GM23338 (cell line): ENCODE results near the gene NOL12.

Source experiments
- CREB1 ChIP-seq: fragments of 250-450 bp; sonication (Bioruptor Pico); IDR thresholded peaks from 2 replicates; pipeline ENCODE4 v1.5.0; 2020; ENCODE audit warnings: low read depth, mild to moderate bottlenecking, moderate library complexity
- CTCF ChIP-seq, 2 experiments: fragments of 200-600 bp in 1 of 2; sonication (generic) in 1 of 2; conservative IDR thresholded peaks; 2 replicates each; pipeline versions ENCODE4 v1.5.1 to v1.6.1; 2016 to 2017; ENCODE audit warnings: antibody characterized with exemption in 2 of 2, low read depth in 2 of 2, mild to moderate bottlenecking in 2 of 2, moderate library complexity in 1 of 2
- ETS1 ChIP-seq: IDR thresholded peaks from 2 replicates; pipeline ENCODE4 v1.6.1; 2016; ENCODE audit warnings: antibody characterized with exemption
- EZH2 ChIP-seq: fragments of 200-600 bp; sonication (generic); IDR thresholded peaks from one replicate; pipeline ENCODE4 v1.8.0; 2017; ENCODE audit warnings: antibody characterized with exemption, mild to moderate bottlenecking, low read depth; ENCODE audit not compliant: unreplicated experiment
- EZH2phosphoT487 ChIP-seq: fragments of 200-600 bp; sonication (generic); IDR thresholded peaks from one replicate; pipeline ENCODE4 v1.8.1; 2018; ENCODE audit warnings: antibody characterized with exemption; ENCODE audit not compliant: unreplicated experiment
- JUNB ChIP-seq: IDR thresholded peaks from one replicate; pipeline ENCODE4 v1.6.1; 2016; ENCODE audit warnings: antibody characterized with exemption; ENCODE audit not compliant: unreplicated experiment
- POLR2AphosphoS5 ChIP-seq: IDR thresholded peaks from 2 replicates; pipeline ENCODE4 v1.6.1; 2016; ENCODE audit warnings: antibody characterized with exemption, low read depth
- REST ChIP-seq: IDR thresholded peaks from one replicate; pipeline ENCODE4 v1.6.1; 2018; ENCODE audit warnings: antibody characterized with exemption; ENCODE audit not compliant: unreplicated experiment
- STAT1 ChIP-seq: IDR thresholded peaks from one replicate; pipeline ENCODE4 v1.6.1; 2016; ENCODE audit warnings: antibody characterized with exemption; ENCODE audit not compliant: unreplicated experiment
- ZNF114 ChIP-seq: fragments of 250-450 bp; sonication (Bioruptor Pico); IDR thresholded peaks from 2 replicates; pipeline ENCODE4 v1.5.0; 2020; ENCODE audit warnings: mild to moderate bottlenecking, moderate library complexity

GRCh38 chr22:37661160-37661924 is 24.8 kb upstream of the NOL12 start:
- TF ChIP-seq POLR2AphosphoS5 (no peak), EZH2 (no peak), CTCF (conservative IDR thresholded peaks at IDR 0.05; ENCODE audit: low read depth in 2 of 2) (peak; percentile 43 to 58), EZH2phosphoT487 (no peak), REST (no peak), ZNF114 (CRISPR knock-in tag) (no peak), ETS1 (no peak), STAT1 (no peak), CREB1 (no peak), JUNB (no peak)
